ENCODE data around the gene PGAM1.
"Not testable (repeated sequence)": the region's sequence is repeated elsewhere in the genome, so short reads cannot be mapped to it uniquely, and the experiment has no call there.

PGAM1 gene

GRCh38 chr10:97459933-97460332 is 33.9 kb downstream of the PGAM1 start:
- DNase-seq, result no peak

- no peak for DNase-seq
Observed at GRCh38 chr10:97462309-97462708, 36.3 kb downstream of the PGAM1 start.

- peak; percentile 81 for DNase-seq
Observed at GRCh38 chr10:97463363-97464132, 37.6 kb downstream of the PGAM1 start.

- DNase-seq, result no peak
Observed at GRCh38 chr10:97464226-97464625, 38.2 kb downstream of the PGAM1 start.

- DNase-seq, result no peak
Observed at GRCh38 chr10:97465982-97466381, 40.0 kb downstream of the PGAM1 start.

- DNase-seq, result peak; percentile 16
Observed at GRCh38 chr10:97466755-97467154, 40.8 kb downstream of the PGAM1 start.

- no peak for DNase-seq
Observed at GRCh38 chr10:97468162-97468561, 42.2 kb downstream of the PGAM1 start.

GRCh38 chr10:97468781-97469180 is 42.8 kb downstream of the PGAM1 start:
- not testable (repeated sequence) for DNase-seq

GRCh38 chr10:97474918-97475317 is 48.9 kb downstream of the PGAM1 start:
- no peak for DNase-seq

- DNase-seq, result peak; percentile 30
Observed at GRCh38 chr10:97475936-97476594, 50.1 kb downstream of the PGAM1 start.

- DNase-seq, result not testable (repeated sequence)
Observed at GRCh38 chr10:97479410-97479809, 53.4 kb downstream of the PGAM1 start.

- no peak for DNase-seq
Observed at GRCh38 chr10:97479939-97480338, 53.9 kb downstream of the PGAM1 start.

GRCh38 chr10:97481071-97481470 is 55.1 kb downstream of the PGAM1 start:
- DNase-seq, result no peak

- DNase-seq, result no peak
Observed at GRCh38 chr10:97482381-97482780, 56.4 kb downstream of the PGAM1 start.
